Neuronal stem cell (in vitro differentiated cells): ENCODE data around the gene MICALL2. TPM values are rescaled to one million over a fixed set of nuclear protein-coding genes. Genes with fewer than 3 reads are reported as not detected.

Source experiments
- DNase-seq: peaks from one replicate; pipeline ENCODE4 v3.0.0-alpha.2; 2013; ENCODE audit warnings: low spot score
- H2AFZ ChIP-seq: one replicate; pipeline ENCODE4 v1.6.1; 2013; ENCODE audit warnings: mild to moderate bottlenecking, low read length, inconsistent platforms
- H2AK5ac ChIP-seq: 2 replicates; pipeline ENCODE4 v1.6.1; 2013; ENCODE audit warnings: low read depth, mild to moderate bottlenecking, inconsistent platforms, low read length, moderate library complexity, mixed read lengths
- H2BK120ac ChIP-seq: 2 replicates; pipeline ENCODE4 v1.6.1; 2013; ENCODE audit warnings: low read depth, mild to moderate bottlenecking, inconsistent platforms, low read length, moderate library complexity, mixed read lengths
- H2BK12ac ChIP-seq: one replicate; pipeline ENCODE4 v1.6.1; 2013; ENCODE audit warnings: low read length, inconsistent platforms
- H2BK15ac ChIP-seq: 2 replicates; pipeline ENCODE4 v1.6.1; 2013; ENCODE audit warnings: mild to moderate bottlenecking, low read length, inconsistent platforms, mixed read lengths
- H2BK5ac ChIP-seq: one replicate; pipeline ENCODE4 v1.6.1; 2013; ENCODE audit warnings: inconsistent platforms, mild to moderate bottlenecking, low read length, moderate library complexity
- H3K14ac ChIP-seq: one replicate; pipeline ENCODE4 v1.6.1; 2013; ENCODE audit warnings: low read length, inconsistent platforms
- H3K18ac ChIP-seq: 2 replicates; pipeline ENCODE4 v1.6.1; 2013; ENCODE audit warnings: low read length, inconsistent platforms
- H3K23ac ChIP-seq: 2 replicates; pipeline ENCODE4 v1.6.1; 2013; ENCODE audit warnings: low read depth, mild to moderate bottlenecking, mixed read lengths, low read length, inconsistent platforms; ENCODE audit not compliant: poor library complexity
- H3K27ac ChIP-seq: replicated peaks from 3 replicates; pipeline ENCODE4 v1.5.1; 2013; ENCODE audit warnings: low read length, inconsistent platforms
- H3K27me3 ChIP-seq, 3 experiments: 2 replicates each; pipeline ENCODE4 v1.6.1; 2013; ENCODE audit warnings: low read length in 3 of 3, mild to moderate bottlenecking in 2 of 3, inconsistent platforms in 1 of 3, low read depth in 1 of 3, mixed read lengths in 1 of 3, moderate library complexity in 1 of 3; ENCODE audit not compliant: control insufficient read depth in 3 of 3, insufficient read depth in 3 of 3
- H3K36me3 ChIP-seq, 2 donors: replicated peaks in 1 of 2; 2 replicates each; pipeline ENCODE4 v1.6.1; 2013; ENCODE audit warnings: low read length in 2 of 2; ENCODE audit not compliant: control insufficient read depth in 2 of 2, insufficient read depth in 2 of 2
- H3K4ac ChIP-seq: 2 replicates; pipeline ENCODE4 v1.6.1; 2013; ENCODE audit warnings: inconsistent platforms, mild to moderate bottlenecking, low read length, moderate library complexity
- H3K4me1 ChIP-seq, 2 donors: 1 replicate in 1 of 2; 2 replicates in 1 of 2; pipeline ENCODE4 v1.6.1; 2013; ENCODE audit warnings: low read length in 2 of 2, low read depth in 1 of 2; ENCODE audit not compliant: control insufficient read depth in 2 of 2, insufficient read depth in 1 of 2
- H3K4me2 ChIP-seq: one replicate; pipeline ENCODE4 v1.6.1; 2013; ENCODE audit warnings: mild to moderate bottlenecking, low read length, inconsistent platforms; ENCODE audit not compliant: insufficient read depth, poor library complexity, severe bottlenecking
- H3K4me3 ChIP-seq, 2 donors: 2 replicates each; pipeline ENCODE4 v1.5.1; 2013; ENCODE audit warnings: low read length in 2 of 2, mild to moderate bottlenecking in 2 of 2, inconsistent platforms in 1 of 2, moderate library complexity in 1 of 2
- H3K79me1 ChIP-seq: one replicate; pipeline ENCODE4 v1.6.1; 2013; ENCODE audit warnings: low read depth, mild to moderate bottlenecking, inconsistent platforms, low read length, moderate library complexity
- H3K9ac ChIP-seq: one replicate; pipeline ENCODE4 v1.6.1; 2013; ENCODE audit warnings: mild to moderate bottlenecking, low read depth, low read length, inconsistent platforms; ENCODE audit not compliant: poor library complexity
- H3K9me3 ChIP-seq, 2 donors: replicated peaks in 1 of 2; 2 replicates each; pipeline versions ENCODE3 to v1.6.1; 2013; ENCODE audit warnings: low read length in 2 of 2, mild to moderate bottlenecking in 2 of 2, inconsistent platforms in 1 of 2, low read depth in 1 of 2, mixed read lengths in 1 of 2, moderate library complexity in 1 of 2; ENCODE audit not compliant: control insufficient read depth in 2 of 2, insufficient read depth in 1 of 2
- H4K8ac ChIP-seq: one replicate; pipeline ENCODE4 v1.6.1; 2013; ENCODE audit warnings: low read depth, mild to moderate bottlenecking, inconsistent platforms, low read length, moderate library complexity
- H4K91ac ChIP-seq: one replicate; pipeline ENCODE4 v1.6.1; 2013; ENCODE audit warnings: low read length, low read depth, mild to moderate bottlenecking, inconsistent platforms; ENCODE audit not compliant: poor library complexity
- WGBS, 2 donors: extraction: QIAGEN DNeasy Blood & Tissue Kit; methylation state at CpG; one replicate each; pipeline ENCODE4 v1.1.7; 2013; ENCODE audit warnings: missing lambda C conversion rate in 2 of 2, mixed read lengths in 1 of 2; ENCODE audit not compliant: insufficient read length in 2 of 2, insufficient replicate concordance in 1 of 2; ENCODE audit errors: extremely low coverage in 2 of 2; 5-methylcytosine and 5-hydroxymethylcytosine counted together
- polyA plus RNA-seq, 2 experiments: library from polyadenylated mRNA; stranded (reverse); fragments of 200-250 nt; gene quantifications; one replicate each; pipeline ENCODE4 v1.2.3, GENCODE V29; 2013

The MICALL2 gene
- 9.4 TPM for polyA plus RNA-seq (2013, experiment 1 of 2)
- polyA plus RNA-seq (2013, experiment 2 of 2), result 10.1 TPM

DNA sequence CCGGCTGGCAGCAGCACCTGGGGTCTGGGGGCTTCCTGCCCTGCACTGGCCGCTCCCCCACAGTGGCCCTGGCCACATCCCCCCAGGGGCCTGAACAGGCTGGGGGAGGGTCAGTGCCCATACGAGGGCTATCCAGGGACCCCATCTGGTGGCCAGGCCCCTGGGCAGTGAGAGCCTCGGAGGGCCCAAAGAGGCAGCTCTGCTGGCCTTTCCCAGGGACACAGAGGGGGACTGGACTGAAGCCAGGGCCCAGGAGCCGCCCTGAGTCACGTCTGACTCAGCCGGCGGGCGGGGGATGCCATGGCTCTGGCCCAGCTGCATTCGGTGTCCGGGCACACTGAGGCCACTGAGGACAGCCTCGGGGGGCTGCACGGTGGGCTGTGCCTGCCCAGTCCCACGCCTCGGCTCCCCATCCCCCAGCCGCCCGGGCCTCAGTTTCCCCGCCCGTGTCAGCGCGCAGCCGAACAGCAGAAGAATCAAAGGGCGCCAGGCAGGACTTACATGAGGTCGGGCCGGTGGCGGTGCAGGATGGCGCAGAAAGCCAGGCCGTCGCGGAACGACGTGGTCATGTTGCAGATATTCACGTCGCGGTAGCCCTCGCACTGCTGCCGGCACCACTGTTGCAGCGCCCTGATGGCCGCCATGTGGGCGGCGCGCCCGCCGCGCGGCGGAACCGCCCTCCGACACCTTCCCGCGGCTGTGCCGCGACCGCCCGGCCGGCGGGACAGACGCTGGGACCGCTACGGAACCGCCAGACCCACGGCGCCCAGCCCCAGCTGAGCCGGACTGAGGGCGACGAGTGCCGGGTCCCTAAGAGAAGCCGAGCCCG lies at the start of gene MICALL2:
MICALL2 (minus strand) TSS at position 788 of the 829 bp plus-strand sequence; CDS start at position 644, 144 bp downstream.
- no CpG with 5 or more reads among the region's 69 CpGs for WGBS, 2 donors
- peaks cover 25 to 52% of the 10 kb centered on the region in 2 donors for H3K4me1 ChIP-seq
- peaks cover 15% of the 10 kb centered on the region for H3K79me1 ChIP-seq
- peak within 1 kb of the TSS; percentile 93 for H3K4me2 ChIP-seq
- no peak within 1 kb of the TSS for H2BK5ac ChIP-seq
- no peak within 1 kb of the TSS for H4K8ac ChIP-seq
- no peak within 1 kb of the TSS for H3K4ac ChIP-seq
- H3K36me3 ChIP-seq, result no peaks in the 10 kb centered on the region
- DNase-seq, result no peak
- H3K4me3 ChIP-seq, result peak within 1 kb of the TSS; percentile 67 to 96
- no peak within 1 kb of the TSS for H2BK120ac ChIP-seq
- H2AK5ac ChIP-seq, result peak within 1 kb of the TSS; percentile 74
- peak within 1 kb of the TSS; percentile 96 for H3K9ac ChIP-seq
- no peak within 1 kb of the TSS for H4K91ac ChIP-seq
- peak within 1 kb of the TSS; percentile 78 for H2BK15ac ChIP-seq
- peak within 1 kb of the TSS; percentile 89 for H3K14ac ChIP-seq
- no peak within 1 kb of the TSS for H2BK12ac ChIP-seq
- no peaks in the 10 kb centered on the region for H3K9me3 ChIP-seq
- peak within 1 kb of the TSS; percentile 96 for H2AFZ ChIP-seq
- peak within 1 kb of the TSS; percentile 85 for H3K23ac ChIP-seq
- no peaks in the 10 kb centered on the region for H3K27me3 ChIP-seq
- peak within 1 kb of the TSS; percentile 95 for H3K18ac ChIP-seq
- H3K27ac ChIP-seq, result no peak within 1 kb of the TSS

GRCh38 chr7:1508277-1508758 lies 49.0 kb upstream of the MICALL2 start:
- H2AK5ac ChIP-seq, result no peak overlapping the region
- H3K4me3 ChIP-seq, result no peak overlapping the region
- no peak overlapping the region for H3K4me2 ChIP-seq
- H3K36me3 ChIP-seq, result no peaks in the 10 kb centered on the region
- H3K27me3 ChIP-seq, result no peaks in the 10 kb centered on the region
- H3K27ac ChIP-seq, result no peak overlapping the region
- H2AFZ ChIP-seq, result no peak overlapping the region
- H3K4ac ChIP-seq, result no peak overlapping the region
- no peak for DNase-seq
- H2BK15ac ChIP-seq, result no peak overlapping the region
- no CpG with 5 or more reads among the region's 10 CpGs for WGBS, 2 donors
- no peak overlapping the region for H4K8ac ChIP-seq
- peak overlapping the region; percentile 12 for H3K9ac ChIP-seq
- H2BK5ac ChIP-seq, result no peak overlapping the region
- H3K9me3 ChIP-seq, result no peaks in the 10 kb centered on the region
- no peak overlapping the region for H4K91ac ChIP-seq
- no peak overlapping the region for H3K23ac ChIP-seq
- H3K4me1 ChIP-seq, result peaks cover 5 to 11% of the 10 kb centered on the region in 2 donors
- peaks cover 7% of the 10 kb centered on the region for H3K79me1 ChIP-seq
- H3K18ac ChIP-seq, result no peak overlapping the region
- no peak overlapping the region for H3K14ac ChIP-seq
- H2BK12ac ChIP-seq, result no peak overlapping the region
- H2BK120ac ChIP-seq, result no peak overlapping the region

- Histone ChIP-seq H3K9me3 (no peaks in the 10 kb centered on the region), H3K14ac (peak overlapping the region; percentile 71), H3K79me1 (peaks cover 16% of the 10 kb centered on the region), H3K18ac (peak overlapping the region; percentile 85), H3K23ac (peak overlapping the region; percentile 73), H3K4me3 (no peak overlapping the region), H3K36me3 (peaks cover 11 to 24% of the 10 kb centered on the region in 2 donors), H2BK15ac (no peak overlapping the region), H2BK120ac (no peak overlapping the region), H3K4me2 (no peak overlapping the region), H4K8ac (no peak overlapping the region), H2AFZ (no peak overlapping the region), H2BK5ac (peak overlapping the region; percentile 82), H3K4me1 (peaks cover 8 to 15% of the 10 kb centered on the region in 2 donors), H3K9ac (no peak overlapping the region), H2BK12ac (peak overlapping the region; percentile 82), H2AK5ac (peak overlapping the region; percentile 99), H3K27ac (no peak overlapping the region), H3K4ac (peak overlapping the region; percentile 89), H4K91ac (no peak overlapping the region), H3K27me3 (no peaks in the 10 kb centered on the region)
- DNase-seq, result no peak
- no CpG with 5 or more reads among the region's 35 CpGs for WGBS, 2 donors
Observed at GRCh38 chr7:1505731-1506550, 46.7 kb upstream of the MICALL2 start.
